T-helper 1 cell (primary cell): Measurements from ENCODE around the gene C2CD4D.

Source experiments
- DNase-seq, 5 donors: peaks; one replicate each; pipeline ENCODE4 v3.0.0-alpha.2; 2012 to 2020

Gene C2CD4D

GRCh38 chr1:151813271-151813977 lies 26.2 kb downstream of the C2CD4D start:
- no peak for DNase-seq

GRCh38 chr1:151811181-151811580 lies 28.4 kb downstream of the C2CD4D start:
- DNase-seq: no peak

- DNase-seq: no peak
These were observed 29.5 kb downstream of the C2CD4D start for GRCh38 chr1:151809985-151810556.

- DNase-seq: no peak
These were observed 30.2 kb downstream of the C2CD4D start for GRCh38 chr1:151809290-151809984.

GRCh38 chr1:151807766-151808165 lies 31.9 kb downstream of the C2CD4D start:
- no peak for DNase-seq

GRCh38 chr1:151807131-151807530 lies 32.5 kb downstream of the C2CD4D start:
- DNase-seq: no peak

GRCh38 chr1:151806170-151806569 lies 33.5 kb downstream of the C2CD4D start:
- DNase-seq: no peak

GRCh38 chr1:151805066-151805820 lies 34.4 kb downstream of the C2CD4D start, which contains the start of gene LINGO4:
Gene LINGO4 (minus strand): TSS chr1:151805419. CDS start chr1:151802704, 2,715 bp downstream.
- no peak for DNase-seq

GRCh38 chr1:151803915-151804314 lies 35.7 kb downstream of the C2CD4D start:
- no peak for DNase-seq

GRCh38 chr1:151803164-151803563 lies 36.5 kb downstream of the C2CD4D start:
- DNase-seq: no peak

- DNase-seq: no peak
These were observed 37.2 kb downstream of the C2CD4D start for GRCh38 chr1:151802372-151802771.

- no peak for DNase-seq
These were observed 37.8 kb downstream of the C2CD4D start for GRCh38 chr1:151801846-151802245.

- DNase-seq: no peak
These were observed 38.3 kb downstream of the C2CD4D start for GRCh38 chr1:151801310-151801820.

GRCh38 chr1:151800830-151801229 lies 38.8 kb downstream of the C2CD4D start:
- DNase-seq: no peak

GRCh38 chr1:151799179-151800022 lies 40.2 kb downstream of the C2CD4D start:
- no peak for DNase-seq

- DNase-seq: no peak
These were observed 41.0 kb downstream of the C2CD4D start for GRCh38 chr1:151798571-151798970.

GRCh38 chr1:151790940-151791651 lies 48.5 kb downstream of the C2CD4D start:
- no peak for DNase-seq

GRCh38 chr1:151790071-151790939 lies 49.3 kb downstream of the C2CD4D start, which contains the start of gene TDRKH:
Gene TDRKH (minus strand): TSS chr1:151790500. CDS start chr1:151783022, 7,478 bp downstream.
- peak; percentile 97 to 99 (median 98) for DNase-seq
